ENCODE results near the gene CLCF1.

- TF ChIP-seq CTCF (IDR thresholded peaks at IDR 0.05): no peak
- no peak for TF ChIP-seq POLR2A (IDR thresholded peaks at IDR 0.05)
Measured at GRCh38 chr11:67369801-67370284, 3.6 kb downstream of the CLCF1 start.

All from lower leg skin (tissue), 3 donors.